ENCODE measurements around the gene STXBP6.
"Not testable (repeated sequence)": the region's sequence is repeated elsewhere in the genome, so short reads cannot be mapped to it uniquely, and the experiment has no call there.

Gene STXBP6

GRCh38 chr14:24978862-24979724 is 70.9 kb downstream of the STXBP6 start:
- TF ChIP-seq POLR2A (IDR thresholded peaks at IDR 0.05; ENCODE audit: low read depth, low read length) = no peak
- TF ChIP-seq POLR2AphosphoS5 (IDR thresholded peaks at IDR 0.05; ENCODE audit: low read depth, low read length) = no peak
- TF ChIP-seq TAF1 (IDR thresholded peaks at IDR 0.05; ENCODE audit: borderline replicate concordance, low read depth, low read length) = no peak
- DNase-seq (ENCODE audit: insufficient read length) (no peak), FAIRE-seq (no peak)

- DNase-seq (ENCODE audit: insufficient read length) (no peak), FAIRE-seq (no peak)
- TF ChIP-seq POLR2A (IDR thresholded peaks at IDR 0.05; ENCODE audit: low read depth, low read length) (no peak), POLR2AphosphoS5 (IDR thresholded peaks at IDR 0.05; ENCODE audit: low read depth, low read length) (no peak), TAF1 (IDR thresholded peaks at IDR 0.05; ENCODE audit: borderline replicate concordance, low read depth, low read length) (no peak)
These were observed 73.3 kb downstream of the STXBP6 start for GRCh38 chr14:24976602-24977001.

- no peak for FAIRE-seq
- TF ChIP-seq POLR2A (IDR thresholded peaks at IDR 0.05; ENCODE audit: low read depth, low read length) = no peak
- no peak for TF ChIP-seq TAF1 (IDR thresholded peaks at IDR 0.05; ENCODE audit: borderline replicate concordance, low read depth, low read length)
- no peak for TF ChIP-seq POLR2AphosphoS5 (IDR thresholded peaks at IDR 0.05; ENCODE audit: low read depth, low read length)
These were observed 74.6 kb downstream of the STXBP6 start for GRCh38 chr14:24975393-24975792.

GRCh38 chr14:24974591-24975374 is 75.2 kb downstream of the STXBP6 start:
- TF ChIP-seq TAF1 (IDR thresholded peaks at IDR 0.05; ENCODE audit: borderline replicate concordance, low read depth, low read length) = no peak
- TF ChIP-seq POLR2A (IDR thresholded peaks at IDR 0.05; ENCODE audit: low read depth, low read length) = no peak
- no peak for TF ChIP-seq POLR2AphosphoS5 (IDR thresholded peaks at IDR 0.05; ENCODE audit: low read depth, low read length)
- FAIRE-seq (no peak), DNase-seq (ENCODE audit: insufficient read length) (no peak)

More at GRCh38 chr14:24975393-24975792, 74.6 kb downstream of the STXBP6 start:
- no peak for DNase-seq (ENCODE audit: insufficient read length)

GRCh38 chr14:24972844-24973243 is 77.1 kb downstream of the STXBP6 start:
- FAIRE-seq = no peak
- no peak for DNase-seq (ENCODE audit: insufficient read length)
- TF ChIP-seq TAF1 (IDR thresholded peaks at IDR 0.05; ENCODE audit: borderline replicate concordance, low read depth, low read length) (no peak), POLR2A (IDR thresholded peaks at IDR 0.05; ENCODE audit: low read depth, low read length) (no peak), POLR2AphosphoS5 (IDR thresholded peaks at IDR 0.05; ENCODE audit: low read depth, low read length) (no peak)

- no peak for TF ChIP-seq POLR2AphosphoS5 (IDR thresholded peaks at IDR 0.05; ENCODE audit: low read depth, low read length)
- no peak for TF ChIP-seq TAF1 (IDR thresholded peaks at IDR 0.05; ENCODE audit: borderline replicate concordance, low read depth, low read length)
- no peak for TF ChIP-seq POLR2A (IDR thresholded peaks at IDR 0.05; ENCODE audit: low read depth, low read length)
- no peak for DNase-seq (ENCODE audit: insufficient read length)
- FAIRE-seq = no peak
These were observed 78.7 kb downstream of the STXBP6 start for GRCh38 chr14:24971255-24971654.

GRCh38 chr14:24966579-24966964 is 83.4 kb downstream of the STXBP6 start:
- TF ChIP-seq TAF1 (IDR thresholded peaks at IDR 0.05; ENCODE audit: borderline replicate concordance, low read depth, low read length) (no peak), POLR2A (IDR thresholded peaks at IDR 0.05; ENCODE audit: low read depth, low read length) (no peak), POLR2AphosphoS5 (IDR thresholded peaks at IDR 0.05; ENCODE audit: low read depth, low read length) (no peak)
- DNase-seq (ENCODE audit: insufficient read length) (no peak), FAIRE-seq (no peak)

GRCh38 chr14:24965934-24966578 is 83.9 kb downstream of the STXBP6 start:
- TF ChIP-seq POLR2A (IDR thresholded peaks at IDR 0.05; ENCODE audit: low read depth, low read length) (no peak), POLR2AphosphoS5 (IDR thresholded peaks at IDR 0.05; ENCODE audit: low read depth, low read length) (no peak), TAF1 (IDR thresholded peaks at IDR 0.05; ENCODE audit: borderline replicate concordance, low read depth, low read length) (no peak)
- no peak for DNase-seq (ENCODE audit: insufficient read length)
- no peak for FAIRE-seq

GRCh38 chr14:24965578-24965933 is 84.4 kb downstream of the STXBP6 start:
- no peak for FAIRE-seq

GRCh38 chr14:24964591-24964990 is 85.4 kb downstream of the STXBP6 start:
- FAIRE-seq (no peak), DNase-seq (ENCODE audit: insufficient read length) (no peak)
- TF ChIP-seq TAF1 (IDR thresholded peaks at IDR 0.05; ENCODE audit: borderline replicate concordance, low read depth, low read length) = no peak
- TF ChIP-seq POLR2AphosphoS5 (IDR thresholded peaks at IDR 0.05; ENCODE audit: low read depth, low read length) = no peak
- TF ChIP-seq POLR2A (IDR thresholded peaks at IDR 0.05; ENCODE audit: low read depth, low read length) = no peak

More at GRCh38 chr14:24965578-24965933, 84.4 kb downstream of the STXBP6 start:
- TF ChIP-seq POLR2A (IDR thresholded peaks at IDR 0.05; ENCODE audit: low read depth, low read length) (no peak), POLR2AphosphoS5 (IDR thresholded peaks at IDR 0.05; ENCODE audit: low read depth, low read length) (no peak), TAF1 (IDR thresholded peaks at IDR 0.05; ENCODE audit: borderline replicate concordance, low read depth, low read length) (no peak)
- no peak for DNase-seq (ENCODE audit: insufficient read length)

GRCh38 chr14:24964048-24964447 is 85.9 kb downstream of the STXBP6 start:
- no peak for TF ChIP-seq POLR2A (IDR thresholded peaks at IDR 0.05; ENCODE audit: low read depth, low read length)
- TF ChIP-seq POLR2AphosphoS5 (IDR thresholded peaks at IDR 0.05; ENCODE audit: low read depth, low read length) = no peak
- no peak for TF ChIP-seq TAF1 (IDR thresholded peaks at IDR 0.05; ENCODE audit: borderline replicate concordance, low read depth, low read length)
- DNase-seq (ENCODE audit: insufficient read length) (no peak), FAIRE-seq (no peak)

- not testable (repeated sequence) for FAIRE-seq; DNase-seq (ENCODE audit: insufficient read length)
These were observed 87.8 kb downstream of the STXBP6 start for GRCh38 chr14:24962118-24962517.

Data from GM12892 (cell line).